Stimulated activated CD4-positive, alpha-beta T cell treated with anti-CD3 and anti-CD28 coated beads, Interleukin-12 subunit alpha, Interleukin-12 subunit beta, amount 100 ng/mL, for 4 hours (primary cell): ENCODE results near the gene USP44.
"Not testable (repeated sequence)": the region's sequence is repeated elsewhere in the genome, so short reads cannot be mapped to it uniquely, and the experiment has no call there.

Source experiments
- DNase-seq: peaks from one replicate; pipeline ENCODE4 v3.0.0-alpha.2; 2020

USP44 gene

GRCh38 chr12:95551305-95551704, at the start of gene USP44:
Gene USP44 (minus strand): TSS chr12:95551476. CDS start chr12:95534256, 17,220 bp downstream.
- peak; percentile 10 for DNase-seq

- no peak for DNase-seq
Measured at GRCh38 chr12:95600567-95600966, 49.3 kb upstream of the USP44 start.

- DNase-seq, result no peak
Measured at GRCh38 chr12:95599880-95600279, 48.6 kb upstream of the USP44 start.

GRCh38 chr12:95594136-95594535, 42.9 kb upstream of the USP44 start:
- DNase-seq, result no peak

GRCh38 chr12:95593266-95593871, 42.1 kb upstream of the USP44 start:
- DNase-seq, result no peak

- no peak for DNase-seq
Measured at GRCh38 chr12:95591731-95592130, 40.5 kb upstream of the USP44 start.

- DNase-seq, result no peak
Measured at GRCh38 chr12:95590775-95591174, 39.5 kb upstream of the USP44 start.

GRCh38 chr12:95583933-95584332, 32.7 kb upstream of the USP44 start:
- no peak for DNase-seq

- DNase-seq, result no peak
Measured at GRCh38 chr12:95582230-95583058, 31.2 kb upstream of the USP44 start.

- DNase-seq, result no peak
Measured at GRCh38 chr12:95577820-95578219, 26.5 kb upstream of the USP44 start.

GRCh38 chr12:95574799-95575452, 23.6 kb upstream of the USP44 start:
- DNase-seq, result no peak

GRCh38 chr12:95573951-95574576, 22.8 kb upstream of the USP44 start:
- no peak for DNase-seq

GRCh38 chr12:95571369-95571768, 20.1 kb upstream of the USP44 start:
- DNase-seq, result no peak

- not testable (repeated sequence) for DNase-seq
Measured at GRCh38 chr12:95568045-95568444, 16.8 kb upstream of the USP44 start.

- DNase-seq, result no peak
Measured at GRCh38 chr12:95557625-95558024, 6.3 kb upstream of the USP44 start.

GRCh38 chr12:95554532-95555071, 3.3 kb upstream of the USP44 start:
- no peak for DNase-seq

GRCh38 chr12:95553197-95553943, 2.1 kb upstream of the USP44 start:
- no peak for DNase-seq

GRCh38 chr12:95551913-95552516, 739 bp upstream of the USP44 start:
- no peak for DNase-seq

GRCh38 chr12:95549392-95550084, 1.7 kb downstream of the USP44 start:
- no peak for DNase-seq

- DNase-seq, result peak; percentile 72
Measured at GRCh38 chr12:95548539-95549391, 2.5 kb downstream of the USP44 start.
